ENCODE measurements around the gene DGLUCY. TPM values are rescaled to one million over a fixed set of nuclear protein-coding genes. Genes with fewer than 3 reads are reported as not detected.
A peak's percentile ranks its signal among the peaks of the same experiment; 100 is the strongest.

The DGLUCY gene
- total and polyA plus RNA-seq, 7 experiments from 2014 or later = 31.1 to 108 (median 87.8) TPM

DNA sequence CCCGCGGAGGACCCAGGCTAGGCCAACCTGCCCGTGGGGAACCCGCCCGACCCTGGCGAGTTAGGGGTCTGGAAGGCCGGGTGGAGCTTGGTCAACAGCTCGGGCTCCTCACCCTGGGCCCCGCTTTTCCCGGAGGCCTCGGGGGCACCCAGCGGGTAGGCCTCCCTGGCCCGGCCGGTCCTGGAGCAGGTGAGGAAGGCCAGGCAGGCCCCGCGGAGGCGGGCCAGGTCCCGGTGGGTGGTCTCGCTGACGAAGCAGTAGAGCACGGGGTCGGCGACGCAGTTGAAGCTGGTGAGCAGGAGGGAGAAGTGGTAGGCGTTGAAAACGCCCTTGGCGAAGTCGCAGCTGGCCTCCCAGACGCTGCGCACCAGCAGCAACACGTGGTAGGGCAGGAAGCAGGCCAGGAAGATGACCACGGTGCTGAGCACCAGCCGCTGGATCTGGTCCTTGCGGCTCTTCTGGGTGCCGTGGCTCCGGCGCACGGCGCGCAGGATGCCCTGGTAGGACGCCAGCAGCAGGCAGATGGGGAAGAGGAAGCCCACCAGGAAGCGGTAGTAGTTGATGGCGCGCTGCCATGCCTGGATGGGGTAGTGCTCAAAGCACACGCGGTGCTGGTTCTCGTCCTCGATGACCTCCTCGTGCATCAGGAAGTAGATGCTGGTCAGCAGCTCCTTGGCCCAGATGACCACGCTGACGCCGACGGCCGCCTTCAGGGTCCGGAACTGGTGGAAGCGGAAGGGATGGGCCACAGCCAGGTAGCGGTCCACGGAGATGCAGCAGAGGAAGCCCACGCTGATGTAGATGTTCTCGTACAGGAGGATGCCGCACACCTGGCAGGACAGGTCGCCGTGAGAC is 120.3 kb downstream of the DGLUCY start:
- peak overlapping the region in 2 of 9 donors; percentile 25 to 77 for H3K27ac Mint-ChIP-seq
- ATAC-seq = no peak
- CTCF ChIA-PET = interaction anchor here (1.6 kb wide), 1 partner anchor 9 kb away, joined by 6 read pairs; no protein-coding TSS in a partner anchor
- H3K9me3 ChIP-seq (ENCODE audit: control insufficient read depth in 2 of 3, low read length in 3 of 3) = no peaks in the 10 kb centered on the region
- no peaks in the 10 kb centered on the region for H3K27me3 ChIP-seq (ENCODE audit: control insufficient read depth in 2 of 2, insufficient read depth in 2 of 2, low read length in 2 of 2)
- POLR2A ChIA-PET = interaction anchor here (1.3 to 2.7 kb wide), 4 partner anchors 9 to 17 kb away, joined by 5 to 8 read pairs (median 7); no protein-coding TSS in a partner anchor
- H3K27me3 Mint-ChIP-seq = no peaks in the 10 kb centered on the region
- no peaks in the 10 kb centered on the region for H3K36me3 ChIP-seq (ENCODE audit: control insufficient read depth in 2 of 3, insufficient read depth in 3 of 3, low read length in 3 of 3)
- H3K27ac ChIP-seq (ENCODE audit: low read depth, low read length) = no peak overlapping the region
- H3K9me3 Mint-ChIP-seq = peaks cover 0 to 16% (median 2%) of the 10 kb centered on the region in 11 donors
- no peak for DNase-seq
- peaks cover 0 to 76% (median 16%) of the 10 kb centered on the region in 5 donors for H3K36me3 Mint-ChIP-seq
- H3K4me1 ChIP-seq (ENCODE audit: control insufficient read depth in 2 of 2, insufficient read depth in 2 of 2, low read length in 2 of 2) = peaks cover 55 to 64% of the 10 kb centered on the region in 2 donors
- no peak overlapping the region for H3K4me3 ChIP-seq (ENCODE audit: low read length)
- H3K4me1 Mint-ChIP-seq = peaks cover 51 to 80% (median 68%) of the 10 kb centered on the region in 7 donors
- peak overlapping the region in 1 of 10 donors; percentile 16 for H3K4me3 Mint-ChIP-seq
- intact Hi-C loops (cut with micrococcal nuclease) = no loop called here

DNA sequence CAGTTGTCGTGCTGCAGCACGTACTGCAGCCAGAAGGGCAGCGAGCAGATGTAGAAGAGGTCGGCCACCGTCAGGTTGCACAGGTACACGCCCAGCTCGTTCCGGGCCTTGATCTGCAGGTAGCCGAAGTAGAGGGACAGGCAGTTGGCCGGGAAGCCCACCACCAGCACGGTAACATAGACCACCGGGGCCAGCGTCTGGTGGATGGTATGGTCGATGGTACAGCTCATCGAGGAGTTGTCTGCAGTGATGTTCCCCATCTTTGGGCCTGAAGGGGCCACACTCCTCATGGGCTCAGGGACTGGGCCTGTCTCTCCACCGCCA is 120.9 kb downstream of the DGLUCY start:
- Histone ChIP-seq H3K4me1 (ENCODE audit: control insufficient read depth in 2 of 2, insufficient read depth in 2 of 2, low read length in 2 of 2) (peaks cover 52 to 62% of the 10 kb centered on the region in 2 donors), H3K36me3 (ENCODE audit: control insufficient read depth in 2 of 3, insufficient read depth in 3 of 3, low read length in 3 of 3) (no peaks in the 10 kb centered on the region), H3K4me3 (ENCODE audit: low read length) (no peak overlapping the region), H3K27ac (ENCODE audit: low read depth, low read length) (no peak overlapping the region), H3K27me3 (ENCODE audit: control insufficient read depth in 2 of 2, insufficient read depth in 2 of 2, low read length in 2 of 2) (no peaks in the 10 kb centered on the region), H3K9me3 (ENCODE audit: control insufficient read depth in 2 of 3, low read length in 3 of 3) (no peaks in the 10 kb centered on the region)
- intact Hi-C loops (cut with micrococcal nuclease) = no loop called here
- Mint-ChIP-seq H3K9me3 (peaks cover 0 to 19% (median 2%) of the 10 kb centered on the region in 11 donors), H3K36me3 (peaks cover 0 to 80% (median 15%) of the 10 kb centered on the region in 5 donors), H3K4me3 (peak overlapping the region in 1 of 10 donors; percentile 16), H3K27ac (peak overlapping the region in 2 of 9 donors; percentile 25 to 77), H3K4me1 (peaks cover 46 to 80% (median 68%) of the 10 kb centered on the region in 7 donors), H3K27me3 (no peaks in the 10 kb centered on the region)
- DNase-seq = no peak
- ATAC-seq = no peak
- ChIA-PET CTCF (interaction anchor here (1.6 kb wide), 1 partner anchor 9 kb away, joined by 6 read pairs; no protein-coding TSS in a partner anchor), POLR2A (interaction anchor here (1.0 to 2.7 kb wide), 4 partner anchors 8 to 16 kb away, joined by 5 to 8 read pairs (median 6); partner anchors contain the start of gene GPR68)

DNA sequence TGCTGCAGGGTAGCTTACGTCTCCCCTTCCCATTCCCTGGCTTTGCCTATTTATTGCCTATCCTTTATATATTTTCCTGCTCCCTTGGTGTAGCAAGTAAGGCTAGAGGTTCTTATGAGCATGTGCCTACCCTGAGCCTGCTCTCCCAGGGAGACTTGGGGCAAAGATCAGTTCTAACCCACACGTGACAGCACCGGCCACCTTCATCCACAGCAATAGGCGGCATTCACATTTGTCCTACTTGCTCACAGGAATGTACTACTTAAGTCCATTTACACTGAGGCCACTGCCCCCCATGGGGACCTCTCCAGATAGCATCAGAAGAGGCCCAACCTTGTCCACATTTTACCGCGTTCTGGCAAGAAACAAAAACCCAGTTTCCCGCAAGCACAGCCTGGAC is 122.0 kb downstream of the DGLUCY start:
- H3K27me3 Mint-ChIP-seq = no peaks in the 10 kb centered on the region
- H3K4me3 Mint-ChIP-seq = no peak overlapping the region
- intact Hi-C loops (cut with micrococcal nuclease) = no loop called here
- H3K9me3 ChIP-seq (ENCODE audit: control insufficient read depth in 2 of 3, low read length in 3 of 3) = no peaks in the 10 kb centered on the region
- peaks cover 41 to 54% of the 10 kb centered on the region in 2 donors for H3K4me1 ChIP-seq (ENCODE audit: control insufficient read depth in 2 of 2, insufficient read depth in 2 of 2, low read length in 2 of 2)
- CTCF ChIA-PET = interaction anchor here (0.6 kb wide), 1 partner anchor 63 kb away, joined by 3 read pairs; no protein-coding TSS in a partner anchor
- peaks cover 0 to 12% (median 0%) of the 10 kb centered on the region in 11 donors for H3K9me3 Mint-ChIP-seq
- ATAC-seq = no peak
- DNase-seq = no peak
- H3K36me3 Mint-ChIP-seq = peaks cover 0 to 80% (median 8%) of the 10 kb centered on the region in 5 donors
- no peaks in the 10 kb centered on the region for H3K36me3 ChIP-seq (ENCODE audit: control insufficient read depth in 2 of 3, insufficient read depth in 3 of 3, low read length in 3 of 3)
- no peak overlapping the region for H3K4me3 ChIP-seq (ENCODE audit: low read length)
- peaks cover 37 to 79% (median 65%) of the 10 kb centered on the region in 7 donors for H3K4me1 Mint-ChIP-seq
- no peaks in the 10 kb centered on the region for H3K27me3 ChIP-seq (ENCODE audit: control insufficient read depth in 2 of 2, insufficient read depth in 2 of 2, low read length in 2 of 2)
- peak overlapping the region in 2 of 9 donors; percentile 11 to 23 for H3K27ac Mint-ChIP-seq
- POLR2A ChIA-PET = interaction anchor here (0.6 to 2.0 kb wide), 4 partner anchors 9 to 979 kb away, joined by 3 to 6 read pairs (median 5); partner anchors contain the start of genes GPR68 and PSMC1
- no peak overlapping the region for H3K27ac ChIP-seq (ENCODE audit: low read depth, low read length)

DNA sequence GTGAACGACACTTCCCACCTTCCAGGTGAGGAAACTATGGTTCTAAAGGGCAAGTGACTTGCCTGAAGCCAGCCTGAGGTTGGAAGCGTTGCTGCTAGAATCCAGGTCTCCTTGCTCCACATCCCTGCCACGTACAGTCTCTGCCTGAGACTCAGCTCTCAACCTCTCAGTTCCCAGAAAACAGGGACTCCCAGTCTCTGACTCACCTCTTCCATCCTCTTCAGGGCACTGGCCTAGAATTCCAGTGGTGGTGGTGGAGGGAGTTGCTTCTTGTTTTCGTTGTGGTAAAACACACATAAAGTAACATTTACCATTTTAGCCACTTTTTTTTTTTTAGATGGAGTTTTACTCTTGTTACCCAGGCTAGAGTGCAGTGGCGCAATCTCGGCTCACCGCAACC is 123.3 kb downstream of the DGLUCY start:
- H3K4me1 ChIP-seq (ENCODE audit: control insufficient read depth in 2 of 2, insufficient read depth in 2 of 2, low read length in 2 of 2) = peaks cover 35 to 47% of the 10 kb centered on the region in 2 donors
- no peak for DNase-seq
- ChIA-PET POLR2A (no interaction called here), CTCF (no interaction called here)
- peaks cover 0 to 5% (median 0%) of the 10 kb centered on the region in 11 donors for H3K9me3 Mint-ChIP-seq
- intact Hi-C loops (cut with micrococcal nuclease) = no loop called here
- no peaks in the 10 kb centered on the region for H3K36me3 ChIP-seq (ENCODE audit: control insufficient read depth in 2 of 3, insufficient read depth in 3 of 3, low read length in 3 of 3)
- H3K27ac ChIP-seq (ENCODE audit: low read depth, low read length) = no peak overlapping the region
- H3K27me3 Mint-ChIP-seq = no peaks in the 10 kb centered on the region
- H3K36me3 Mint-ChIP-seq = peaks cover 0 to 80% (median 4%) of the 10 kb centered on the region in 5 donors
- peak overlapping the region in 1 of 9 donors; percentile 41 for H3K27ac Mint-ChIP-seq
- H3K4me1 Mint-ChIP-seq = peaks cover 40 to 79% (median 64%) of the 10 kb centered on the region in 7 donors
- no peak overlapping the region for H3K4me3 ChIP-seq (ENCODE audit: low read length)
- no peaks in the 10 kb centered on the region for H3K9me3 ChIP-seq (ENCODE audit: control insufficient read depth in 2 of 3, low read length in 3 of 3)
- H3K4me3 Mint-ChIP-seq = no peak overlapping the region
- H3K27me3 ChIP-seq (ENCODE audit: control insufficient read depth in 2 of 2, insufficient read depth in 2 of 2, low read length in 2 of 2) = no peaks in the 10 kb centered on the region
- no peak for ATAC-seq

DNA sequence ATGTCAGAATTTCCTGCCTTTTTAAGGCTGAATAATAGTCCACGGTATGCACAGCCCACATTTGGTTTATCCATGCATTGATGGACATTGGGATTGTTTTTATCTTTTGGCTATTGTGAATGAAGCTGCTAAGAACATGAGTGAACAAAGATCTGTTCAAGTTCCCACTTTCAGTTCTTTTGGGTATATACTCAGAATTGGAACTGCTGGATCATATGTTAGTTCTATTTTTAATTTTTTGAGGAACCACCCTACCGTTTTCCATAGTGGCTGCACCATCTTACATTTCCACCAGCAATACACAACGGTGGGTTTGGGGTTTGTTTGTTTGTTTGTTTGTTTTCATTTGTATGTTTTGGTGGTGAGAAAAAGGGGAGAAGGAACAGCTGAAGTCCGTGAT is 124.2 kb downstream of the DGLUCY start:
- H3K4me3 ChIP-seq (ENCODE audit: low read length) = no peak overlapping the region
- Mint-ChIP-seq H3K4me3 (no peak overlapping the region), H3K9me3 (peaks cover 0 to 5% (median 0%) of the 10 kb centered on the region in 11 donors), H3K4me1 (peaks cover 43 to 79% (median 67%) of the 10 kb centered on the region in 7 donors), H3K36me3 (peaks cover 0 to 82% (median 4%) of the 10 kb centered on the region in 5 donors), H3K27ac (peak overlapping the region in 2 of 9 donors; percentile 12 to 44), H3K27me3 (no peaks in the 10 kb centered on the region)
- H3K4me1 ChIP-seq (ENCODE audit: control insufficient read depth in 2 of 2, insufficient read depth in 2 of 2, low read length in 2 of 2) = peaks cover 34 to 43% of the 10 kb centered on the region in 2 donors
- DNase-seq = no peak
- ChIA-PET CTCF (no interaction called here), POLR2A (interaction anchor here (1.6 kb wide), 1 partner anchor 12 kb away, joined by 6 read pairs; no protein-coding TSS in a partner anchor)
- ATAC-seq = no peak
- intact Hi-C loops (cut with micrococcal nuclease) = no loop called here
- H3K27me3 ChIP-seq (ENCODE audit: control insufficient read depth in 2 of 2, insufficient read depth in 2 of 2, low read length in 2 of 2) = no peaks in the 10 kb centered on the region
- H3K9me3 ChIP-seq (ENCODE audit: control insufficient read depth in 2 of 3, low read length in 3 of 3) = no peaks in the 10 kb centered on the region
- no peak overlapping the region for H3K27ac ChIP-seq (ENCODE audit: low read depth, low read length)
- no peaks in the 10 kb centered on the region for H3K36me3 ChIP-seq (ENCODE audit: control insufficient read depth in 2 of 3, insufficient read depth in 3 of 3, low read length in 3 of 3)

DNA sequence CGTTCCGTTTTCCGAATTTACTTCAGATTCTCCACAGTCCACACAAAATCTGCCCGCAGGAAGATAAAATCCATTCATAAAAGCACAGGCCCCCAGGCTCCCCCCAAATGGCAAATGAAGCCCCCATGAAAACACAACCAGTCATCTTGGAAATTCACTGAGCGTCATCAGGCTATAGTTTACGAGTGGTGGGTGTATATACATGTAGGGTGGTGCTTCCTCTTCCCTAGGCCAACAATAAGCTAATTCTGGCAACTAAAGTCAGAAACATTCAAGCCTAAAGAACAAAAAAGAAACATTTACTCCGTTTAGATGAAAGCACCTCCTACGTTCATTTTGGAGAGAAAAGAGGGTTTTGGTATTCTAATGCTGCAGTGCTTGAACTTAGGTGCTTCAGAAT is 124.8 kb downstream of the DGLUCY start:
- H3K27me3 Mint-ChIP-seq = no peaks in the 10 kb centered on the region
- peaks cover 49 to 80% (median 73%) of the 10 kb centered on the region in 7 donors for H3K4me1 Mint-ChIP-seq
- DNase-seq = no peak
- H3K9me3 ChIP-seq (ENCODE audit: control insufficient read depth in 2 of 3, low read length in 3 of 3) = no peaks in the 10 kb centered on the region
- peaks cover 0 to 5% (median 0%) of the 10 kb centered on the region in 11 donors for H3K9me3 Mint-ChIP-seq
- H3K27ac ChIP-seq (ENCODE audit: low read depth, low read length) = no peak overlapping the region
- peak overlapping the region in 3 of 10 donors; percentile 26 to 91 (median 36) for H3K4me3 Mint-ChIP-seq
- no peaks in the 10 kb centered on the region for H3K27me3 ChIP-seq (ENCODE audit: control insufficient read depth in 2 of 2, insufficient read depth in 2 of 2, low read length in 2 of 2)
- CTCF ChIA-PET = interaction anchor here (1.0 kb wide), 1 partner anchor 61 kb away, joined by 4 read pairs; no protein-coding TSS in a partner anchor
- H3K36me3 ChIP-seq (ENCODE audit: control insufficient read depth in 2 of 3, insufficient read depth in 3 of 3, low read length in 3 of 3) = no peaks in the 10 kb centered on the region
- H3K4me1 ChIP-seq (ENCODE audit: control insufficient read depth in 2 of 2, insufficient read depth in 2 of 2, low read length in 2 of 2) = peaks cover 34 to 39% of the 10 kb centered on the region in 2 donors
- intact Hi-C loops (cut with micrococcal nuclease) = no loop called here
- peaks cover 0 to 84% (median 4%) of the 10 kb centered on the region in 5 donors for H3K36me3 Mint-ChIP-seq
- peak overlapping the region in 6 of 9 donors; percentile 5 to 67 (median 41) for H3K27ac Mint-ChIP-seq
- ATAC-seq = no peak
- POLR2A ChIA-PET = interaction anchor here (1.6 kb wide), 1 partner anchor 11 kb away, joined by 6 read pairs; no protein-coding TSS in a partner anchor
- no peak overlapping the region for H3K4me3 ChIP-seq (ENCODE audit: low read length)

Measured in naive thymus-derived CD4-positive, alpha-beta T cell (primary cell).